B cell (primary cell): Measurements from ENCODE around the gene ERLIN1. TPM values are rescaled to one million over a fixed set of nuclear protein-coding genes. Genes with fewer than 3 reads are reported as not detected.

Source experiments
- ATAC-seq: fragments of 200-7000 bp; cut with Tn5 transposase; one replicate; pipeline ENCODE4 v1.10.0; 2021; ENCODE audit warnings: low read depth, mild to moderate bottlenecking, moderate number of reproducible peaks, moderate library complexity
- CTCF ChIA-PET: fragments of 350-600 bp; sonication (Branson Sonifier 250); formaldehyde crosslinking; loops from one replicate; lab custom pipeline; 2021; ENCODE audit warnings: antibody characterized with exemption, inconsistent platforms; lab: Charles Lee
- POLR2A ChIA-PET: fragments of 350-600 bp; sonication (Branson Sonifier 250); formaldehyde crosslinking; loops from one replicate; lab custom pipeline; 2021; ENCODE audit warnings: antibody characterized with exemption; lab: Charles Lee
- DNase-seq: peaks from one replicate; pipeline ENCODE4 v3.0.0; 2013
- H2AFZ ChIP-seq: 2 replicates; pipeline ENCODE4 v1.6.1; 2012; ENCODE audit warnings: mild to moderate bottlenecking, low read depth, low read length; ENCODE audit not compliant: insufficient read depth, poor library complexity, severe bottlenecking
- H3K27ac ChIP-seq, 2 donors: 1 replicate in 1 of 2; 2 replicates in 1 of 2; pipeline ENCODE4 v1.5.1; 2012 to 2013; ENCODE audit warnings: low read length in 2 of 2, mild to moderate bottlenecking in 2 of 2, moderate library complexity in 1 of 2
- H3K27me3 ChIP-seq, 4 experiments: fragments of 200-600 bp in 1 of 4; sonication (generic) in 1 of 4; replicated peaks in 1 of 4; 1 replicate in 2 of 4; 2 replicates in 2 of 4; pipeline versions ENCODE4 v1.6.1 to v1.7.0; 2013 to 2016; ENCODE audit warnings: low read length in 3 of 4, mild to moderate bottlenecking in 2 of 4, mixed read lengths in 1 of 4, moderate library complexity in 1 of 4; ENCODE audit not compliant: insufficient read depth in 4 of 4, control insufficient read depth in 3 of 4; ENCODE audit errors: control extremely low read depth in 1 of 4
- H3K36me3 ChIP-seq, 2 experiments: replicated peaks in 1 of 2; 1 replicate in 1 of 2; 2 replicates in 1 of 2; pipeline versions ENCODE4 v1.6.1 to v1.7.1; 2013; ENCODE audit warnings: low read length in 1 of 2; ENCODE audit not compliant: insufficient read depth in 2 of 2, control insufficient read depth in 1 of 2; ENCODE audit errors: control extremely low read depth in 1 of 2, extremely low read depth in 1 of 2
- H3K4me1 ChIP-seq, 2 donors: fragments of 200-600 bp in 1 of 2; sonication (generic) in 1 of 2; 1 replicate in 1 of 2; 2 replicates in 1 of 2; pipeline versions ENCODE4 v1.5.1 to v1.6.1; 2013 to 2017; ENCODE audit warnings: low read length in 2 of 2; ENCODE audit not compliant: control insufficient read depth in 2 of 2, insufficient read depth in 2 of 2
- H3K4me2 ChIP-seq: replicated peaks from 2 replicates; pipeline ENCODE3; 2012; ENCODE audit warnings: mild to moderate bottlenecking, low read depth, low read length; ENCODE audit not compliant: poor library complexity, severe bottlenecking
- H3K4me3 ChIP-seq, 5 experiments: fragments of 200-600 bp in 1 of 5; sonication (generic) in 1 of 5; 1 replicate in 3 of 5; 2 replicates in 2 of 5; pipeline versions ENCODE4 v1.5.1 to v1.7.0; 2011 to 2016; ENCODE audit warnings: low read length in 4 of 5, mild to moderate bottlenecking in 4 of 5, low read depth in 2 of 5, control low read depth in 1 of 5, moderate library complexity in 1 of 5; ENCODE audit not compliant: insufficient read depth in 1 of 5; ENCODE audit errors: control extremely low read depth in 1 of 5, extremely low read depth in 1 of 5
- H3K79me2 ChIP-seq: fragments of 200-600 bp; sonication (generic); one replicate; pipeline ENCODE4 v1.6.0; 2016; ENCODE audit warnings: low read length; ENCODE audit not compliant: control insufficient read depth, insufficient read depth
- H3K9ac ChIP-seq: fragments of 200-600 bp; sonication (generic); 2 replicates; pipeline ENCODE4 v1.6.1; 2017; ENCODE audit warnings: mild to moderate bottlenecking, low read length, moderate library complexity
- H3K9me3 ChIP-seq, 3 donors: one replicate each; pipeline versions ENCODE4 v1.6.1 to v1.7.1; 2013; ENCODE audit warnings: low read length in 2 of 3; ENCODE audit not compliant: control insufficient read depth in 2 of 3, insufficient read depth in 1 of 3; ENCODE audit errors: control extremely low read depth in 1 of 3
- H4K20me1 ChIP-seq: 2 replicates; pipeline ENCODE4 v1.6.0; 2012; ENCODE audit warnings: mild to moderate bottlenecking, low read length; ENCODE audit not compliant: insufficient read depth, control insufficient read depth, poor library complexity, severe bottlenecking
- H3K27ac Mint-ChIP-seq: one replicate; pipeline ENCODE4 v1.8.0; 2021; ENCODE audit warnings: mixed read lengths
- H3K27me3 Mint-ChIP-seq: one replicate; pipeline ENCODE4 v1.8.0; 2021; ENCODE audit warnings: mixed read lengths
- H3K4me1 Mint-ChIP-seq: one replicate; pipeline ENCODE4 v1.8.0; 2021; ENCODE audit warnings: mixed read lengths
- H3K4me3 Mint-ChIP-seq: one replicate; pipeline ENCODE4 v1.8.0; 2021; ENCODE audit warnings: mixed read lengths
- H3K9me3 Mint-ChIP-seq: one replicate; pipeline ENCODE4 v1.8.0; 2022; ENCODE audit warnings: mixed read lengths; ENCODE audit not compliant: insufficient read depth
- EZH2 ChIP-seq: IDR thresholded peaks from 2 replicates; pipeline ENCODE4 v1.6.1; 2012; ENCODE audit warnings: borderline replicate concordance, low read depth, mild to moderate bottlenecking, moderate library complexity, low read length; ENCODE audit not compliant: insufficient read depth, poor library complexity, severe bottlenecking
- WGBS: methylation state at CpG from one replicate; pipeline ENCODE4 v1.1.5; 2013; ENCODE audit warnings: missing lambda C conversion rate; ENCODE audit not compliant: insufficient coverage; 5-methylcytosine and 5-hydroxymethylcytosine counted together
- intact Hi-C: fragments of 100-400 bp; cut with micrococcal nuclease; formaldehyde crosslinking; loops from one replicate; pipeline ENCODE4 v1.10.0; 2022
- polyA plus RNA-seq: library from polyadenylated mRNA; depleted of rRNA; stranded (reverse); fragments of >200 nt; gene quantifications from 2 replicates; pipeline ENCODE4 v1.2.3, GENCODE V29; 2012
- total RNA-seq, 2 donors: library from RNA; stranded (reverse); fragments of 120-200 nt in 1 of 2; gene quantifications; 1 replicate in 1 of 2; 2 replicates in 1 of 2; pipeline versions ENCODE4 v1.2.3 to v1.2.4, GENCODE V29; 2013 to 2022
- TF ChIP-seq, protein P1 (sequence below): fragments of 200-600 bp; IDR thresholded peaks from one replicate; pipeline ENCODE4 v1.8.0; 2022; ENCODE audit warnings: antibody characterized with exemption, mild to moderate bottlenecking

The ERLIN1 gene
- total and polyA plus RNA-seq, 2 donors (not counting 1 experiment from before 2014, with no cell fraction given): 4.3 to 9.0 TPM

DNA sequence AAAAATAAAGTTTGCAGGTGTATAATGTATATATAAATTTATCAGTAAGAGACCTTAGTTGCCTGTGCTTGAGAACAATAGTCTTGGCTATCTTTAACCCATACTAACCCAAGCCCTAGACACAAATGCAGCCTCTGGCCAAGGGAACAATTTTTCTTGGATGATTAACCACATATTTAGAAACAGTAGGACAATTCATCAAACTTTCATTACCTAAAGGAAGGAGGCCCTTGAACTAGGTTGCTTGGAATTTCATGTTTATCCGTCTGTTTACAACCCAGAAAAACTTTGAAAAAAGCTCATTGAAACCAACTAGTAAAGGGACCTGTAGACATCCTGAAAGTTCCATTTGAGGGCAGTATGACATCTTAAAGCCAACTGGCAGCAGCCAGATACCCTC is 8.9 kb upstream of the ERLIN1 start:
- DNase-seq: no peak
- H3K4me3 Mint-ChIP-seq: no peak overlapping the region
- ChIA-PET CTCF (no interaction called here), POLR2A (no interaction called here)
- no peaks in the 10 kb centered on the region for H3K27me3 Mint-ChIP-seq
- TF ChIP-seq, protein P1, sequence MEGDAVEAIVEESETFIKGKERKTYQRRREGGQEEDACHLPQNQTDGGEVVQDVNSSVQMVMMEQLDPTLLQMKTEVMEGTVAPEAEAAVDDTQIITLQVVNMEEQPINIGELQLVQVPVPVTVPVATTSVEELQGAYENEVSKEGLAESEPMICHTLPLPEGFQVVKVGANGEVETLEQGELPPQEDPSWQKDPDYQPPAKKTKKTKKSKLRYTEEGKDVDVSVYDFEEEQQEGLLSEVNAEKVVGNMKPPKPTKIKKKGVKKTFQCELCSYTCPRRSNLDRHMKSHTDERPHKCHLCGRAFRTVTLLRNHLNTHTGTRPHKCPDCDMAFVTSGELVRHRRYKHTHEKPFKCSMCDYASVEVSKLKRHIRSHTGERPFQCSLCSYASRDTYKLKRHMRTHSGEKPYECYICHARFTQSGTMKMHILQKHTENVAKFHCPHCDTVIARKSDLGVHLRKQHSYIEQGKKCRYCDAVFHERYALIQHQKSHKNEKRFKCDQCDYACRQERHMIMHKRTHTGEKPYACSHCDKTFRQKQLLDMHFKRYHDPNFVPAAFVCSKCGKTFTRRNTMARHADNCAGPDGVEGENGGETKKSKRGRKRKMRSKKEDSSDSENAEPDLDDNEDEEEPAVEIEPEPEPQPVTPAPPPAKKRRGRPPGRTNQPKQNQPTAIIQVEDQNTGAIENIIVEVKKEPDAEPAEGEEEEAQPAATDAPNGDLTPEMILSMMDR: no peak
- no peak for TF ChIP-seq EZH2
- H3K9me3 Mint-ChIP-seq: no peaks in the 10 kb centered on the region
- H3K36me3 ChIP-seq: peaks cover 0 to 47% of the 10 kb centered on the region in 2 experiments
- WGBS: no CpG with 5 or more reads among the region's 1 CpG
- H3K79me2 ChIP-seq: peaks cover 6% of the 10 kb centered on the region
- no peak overlapping the region for H3K27ac Mint-ChIP-seq
- no peaks in the 10 kb centered on the region for H3K4me1 ChIP-seq
- H4K20me1 ChIP-seq: no peaks in the 10 kb centered on the region
- H3K4me1 Mint-ChIP-seq: no peaks in the 10 kb centered on the region
- H2AFZ ChIP-seq: no peak overlapping the region
- H3K4me3 ChIP-seq: no peak overlapping the region
- no peaks in the 10 kb centered on the region for H3K27me3 ChIP-seq
- H3K4me2 ChIP-seq: no peak overlapping the region
- no peak for ATAC-seq
- intact Hi-C loops: no loop called here
- no peaks in the 10 kb centered on the region for H3K9me3 ChIP-seq
- H3K27ac ChIP-seq: no peak overlapping the region
- no peak overlapping the region for H3K9ac ChIP-seq

DNA sequence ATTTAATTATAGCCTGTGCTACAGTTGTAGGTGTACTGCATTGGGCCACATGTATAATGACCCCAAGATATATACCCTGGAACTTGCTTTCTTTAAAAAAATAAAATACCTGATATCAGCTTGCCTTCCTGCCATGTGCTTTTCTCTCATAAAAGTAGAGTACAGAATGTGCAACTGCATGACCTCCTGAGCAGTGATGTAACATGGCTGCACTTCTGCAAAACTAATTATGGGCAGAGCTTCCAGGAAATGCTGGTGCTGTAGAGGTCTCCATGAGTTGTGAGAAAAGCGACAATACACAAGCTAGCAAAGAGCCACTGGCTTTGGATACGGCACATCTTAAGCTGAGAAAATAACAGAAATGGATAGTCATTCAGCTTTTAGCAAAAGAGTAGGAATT is 6.5 kb upstream of the ERLIN1 start:
- no peak overlapping the region for H3K27ac Mint-ChIP-seq
- CTCF ChIA-PET: no interaction called here
- DNase-seq (no peak), ATAC-seq (no peak)
- H3K4me1 Mint-ChIP-seq: peaks cover 8% of the 10 kb centered on the region
- H3K27me3 Mint-ChIP-seq: no peaks in the 10 kb centered on the region
- POLR2A ChIA-PET: no interaction called here
- H3K27ac ChIP-seq: no peak overlapping the region
- H2AFZ ChIP-seq: no peak overlapping the region
- H3K9ac ChIP-seq: no peak overlapping the region
- peaks cover 13% of the 10 kb centered on the region for H3K79me2 ChIP-seq
- intact Hi-C loops: no loop called here
- H3K4me3 Mint-ChIP-seq: no peak overlapping the region
- no peaks in the 10 kb centered on the region for H3K9me3 ChIP-seq
- no peak overlapping the region for H3K4me2 ChIP-seq
- H3K9me3 Mint-ChIP-seq: no peaks in the 10 kb centered on the region
- peaks cover 0 to 38% of the 10 kb centered on the region in 2 experiments for H3K36me3 ChIP-seq
- H3K27me3 ChIP-seq: no peaks in the 10 kb centered on the region
- H3K4me1 ChIP-seq: peaks cover 0 to 2% of the 10 kb centered on the region in 2 donors
- 100% methylated on average over 1 of the region's 2 CpGs for WGBS
- TF ChIP-seq, protein P1: no peak
- TF ChIP-seq EZH2: no peak
- H3K4me3 ChIP-seq: no peak overlapping the region
- H4K20me1 ChIP-seq: no peaks in the 10 kb centered on the region
